HG03378 (cell line): ENCODE results near the gene CLDN8.

Experiments
- ATAC-seq: cut with Tn5 transposase; IDR thresholded peaks from one replicate; pipeline ENCODE4 v1.9.1; 2021; ENCODE audit warnings: mild to moderate bottlenecking, moderate library complexity; ENCODE audit not compliant: unreplicated experiment

The CLDN8 gene

GRCh38 chr21:30206551-30207251, 9.2 kb downstream of the CLDN8 start:
- no peak for ATAC-seq

GRCh38 chr21:30200000-30200399, 15.9 kb downstream of the CLDN8 start:
- no peak for ATAC-seq

DNA sequence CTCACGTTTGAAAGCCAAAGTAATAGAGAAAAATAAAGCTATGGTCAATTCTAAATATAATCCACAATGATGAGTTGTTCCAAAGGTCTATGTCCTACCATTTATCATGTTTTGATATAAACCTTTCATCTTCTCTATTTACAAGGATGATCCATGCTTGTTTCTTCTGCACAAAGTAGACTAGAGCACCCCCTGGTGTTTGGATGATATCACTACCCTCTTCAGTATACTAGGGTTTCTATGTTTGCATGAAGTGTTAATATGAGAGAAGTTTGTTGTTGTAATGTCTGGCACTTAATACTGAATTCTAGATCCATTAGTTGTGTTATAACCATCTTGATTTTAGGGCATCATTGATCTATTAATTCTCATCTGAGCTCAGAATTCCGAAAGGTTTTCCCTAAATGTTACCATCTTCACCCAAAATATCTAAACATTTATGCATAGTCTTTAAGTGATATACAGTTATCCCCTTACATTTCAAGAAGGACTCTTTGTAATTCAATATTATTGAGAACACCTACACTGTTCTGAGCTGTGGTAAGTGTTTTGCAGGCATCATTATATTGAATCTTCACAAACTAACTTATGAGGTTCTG, 21.1 kb downstream of the CLDN8 start:
- no peak for ATAC-seq

GRCh38 chr21:30193201-30193600, 22.7 kb downstream of the CLDN8 start:
- no peak for ATAC-seq

- ATAC-seq, result no peak
These were observed 25.3 kb downstream of the CLDN8 start for GRCh38 chr21:30190554-30190953.

DNA sequence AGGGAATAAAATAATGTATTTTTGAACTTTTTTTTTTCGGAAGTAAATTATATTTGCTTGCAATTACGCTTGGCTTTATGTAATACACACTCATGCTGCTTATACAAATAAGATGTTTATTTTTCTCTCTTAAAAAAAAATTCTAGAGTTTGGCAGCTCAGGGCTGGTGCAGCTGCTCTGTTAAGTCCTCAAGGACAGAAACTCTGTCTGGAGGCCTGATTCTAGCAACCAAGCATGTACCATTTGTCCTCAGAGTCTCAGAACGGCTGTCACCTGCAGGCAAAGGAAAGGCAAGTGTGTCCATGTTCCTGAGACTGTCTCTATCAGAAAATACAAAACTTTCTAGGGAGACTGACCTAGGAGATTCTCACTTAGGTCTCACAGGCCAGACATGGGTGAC, 26.1 kb downstream of the CLDN8 start:
- ATAC-seq, result no peak

DNA sequence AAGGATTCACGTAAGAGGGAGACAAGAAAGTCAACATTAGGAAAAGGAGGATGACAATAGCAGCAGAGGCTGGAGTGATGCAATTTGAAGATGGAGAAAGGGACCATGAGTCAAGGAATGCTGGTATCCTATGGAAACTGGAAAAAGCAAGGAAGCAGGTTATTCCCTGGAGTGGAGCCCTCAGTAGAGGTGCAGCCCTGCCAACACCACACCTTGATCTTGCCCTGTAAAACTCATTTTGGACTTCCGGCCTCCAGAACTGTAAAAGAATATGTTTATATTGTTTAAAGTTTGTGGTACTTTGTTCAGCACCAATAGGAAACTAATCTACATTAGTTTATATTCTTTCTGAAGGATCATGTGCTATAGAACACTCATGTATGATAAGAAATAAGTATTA, 29.7 kb downstream of the CLDN8 start:
- ATAC-seq, result no peak

DNA sequence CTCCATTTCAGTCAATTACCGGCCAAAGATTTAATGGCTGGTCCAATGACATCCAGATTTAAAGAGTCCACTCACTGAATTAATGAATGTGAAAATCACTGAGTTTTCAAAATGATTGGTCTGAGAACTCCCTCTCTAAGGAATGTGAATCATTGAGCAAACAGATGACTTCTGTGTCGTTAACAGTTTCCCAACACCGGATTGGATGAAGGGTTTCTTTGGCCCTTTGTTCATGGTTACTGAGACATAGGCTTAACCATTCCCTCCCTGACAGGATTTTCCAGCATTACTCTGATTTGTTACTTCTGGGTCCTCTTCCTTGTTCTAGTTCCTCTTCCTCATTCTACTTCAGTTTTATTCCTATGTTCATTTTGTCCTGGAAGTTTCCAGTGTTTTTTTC, 47.8 kb downstream of the CLDN8 start:
- ATAC-seq, result no peak

DNA sequence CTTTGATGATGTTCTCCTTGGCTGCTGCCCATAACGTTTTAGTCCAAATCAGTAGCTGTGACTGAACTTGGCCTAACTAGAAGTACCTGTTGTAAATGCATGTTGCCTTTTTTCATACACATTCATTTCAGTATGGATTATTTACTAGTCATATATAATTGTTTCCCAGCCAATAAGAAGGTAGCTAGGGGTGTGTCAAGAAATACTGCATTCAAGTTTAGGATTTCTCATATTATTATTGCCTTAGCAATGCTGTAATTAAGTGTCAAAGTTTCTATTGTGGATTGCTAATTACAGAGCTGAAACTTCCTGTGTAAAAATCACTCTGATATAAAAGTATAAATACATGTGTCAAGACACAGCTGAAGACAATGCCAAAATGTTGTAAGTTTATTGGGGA, 49.2 kb downstream of the CLDN8 start, which contains the start of gene CLDN17:
Gene CLDN17 (minus strand): TSS at position 101 of the 400 bp plus-strand sequence. CDS start 188 bp downstream, outside the sequence.
- no peak for ATAC-seq

- no peak for ATAC-seq
These were observed 49.7 kb downstream of the CLDN8 start for GRCh38 chr21:30166171-30166570.

GRCh38 chr21:30164796-30165195, 51.1 kb downstream of the CLDN8 start:
- no peak for ATAC-seq
